Glomerular endothelial cell (primary cell): ENCODE results near the gene ZMYND8. TPM values are rescaled to one million over a fixed set of nuclear protein-coding genes. Genes with fewer than 3 reads are reported as not detected.

Source experiments
- DNase-seq: peaks from one replicate; pipeline ENCODE4 v3.0.0-alpha.2; 2011; ENCODE audit warnings: low read depth, low spot score; ENCODE audit errors: extremely low read depth
- total RNA-seq: library from RNA; depleted of rRNA; stranded (reverse); fragments of >200 nt; gene quantifications from 2 replicates; pipeline ENCODE4 v1.2.3, GENCODE V29; 2015

The ZMYND8 gene
- total RNA-seq, 1 donor from 2014 or later, result 44.0 TPM

- DNase-seq, result no peak
Observed at GRCh38 chr20:47235111-47235510, 121.4 kb downstream of the ZMYND8 start.

- no peak for DNase-seq
Observed at GRCh38 chr20:47233333-47234188, 122.9 kb downstream of the ZMYND8 start.

- DNase-seq, result no peak
Observed at GRCh38 chr20:47232518-47232917, 124.0 kb downstream of the ZMYND8 start.

- DNase-seq, result no peak
Observed at GRCh38 chr20:47231382-47232039, 125.0 kb downstream of the ZMYND8 start.

GRCh38 chr20:47230811-47231256 lies 125.7 kb downstream of the ZMYND8 start:
- no peak for DNase-seq

- no peak for DNase-seq
Observed at GRCh38 chr20:47228654-47229053, 127.8 kb downstream of the ZMYND8 start.

GRCh38 chr20:47227576-47227975 lies 128.9 kb downstream of the ZMYND8 start:
- DNase-seq, result no peak

- DNase-seq, result no peak
Observed at GRCh38 chr20:47227119-47227518, 129.4 kb downstream of the ZMYND8 start.

- no peak for DNase-seq
Observed at GRCh38 chr20:47225458-47225857, 131.0 kb downstream of the ZMYND8 start.

- DNase-seq, result no peak
Observed at GRCh38 chr20:47224857-47225256, 131.6 kb downstream of the ZMYND8 start.

GRCh38 chr20:47224300-47224791 lies 132.2 kb downstream of the ZMYND8 start:
- no peak for DNase-seq

GRCh38 chr20:47223896-47224295 lies 132.6 kb downstream of the ZMYND8 start:
- DNase-seq, result no peak

- no peak for DNase-seq
Observed at GRCh38 chr20:47222468-47223119, 133.9 kb downstream of the ZMYND8 start.

- DNase-seq, result no peak
Observed at GRCh38 chr20:47221036-47221625, 135.4 kb downstream of the ZMYND8 start.

GRCh38 chr20:47220161-47220582 lies 136.3 kb downstream of the ZMYND8 start:
- DNase-seq, result no peak

- DNase-seq, result no peak
Observed at GRCh38 chr20:47217482-47218446, 138.7 kb downstream of the ZMYND8 start.

- DNase-seq, result no peak
Observed at GRCh38 chr20:47216819-47217410, 139.6 kb downstream of the ZMYND8 start.

GRCh38 chr20:47215653-47216397 lies 140.7 kb downstream of the ZMYND8 start:
- DNase-seq, result no peak

- DNase-seq, result no peak
Observed at GRCh38 chr20:47213966-47214365, 142.5 kb downstream of the ZMYND8 start.
